Midbrain (tissue), 1 donor: ENCODE data around the gene NBPF19.
"Not testable (repeated sequence)": the region's sequence is repeated elsewhere in the genome, so short reads cannot be mapped to it uniquely, and the experiment has no call there.

Experiments used
- DNase-seq: peaks from one replicate; lab custom pipeline; 2025; lab: John Stamatoyannopoulos, UW

NBPF19 gene, protein sequence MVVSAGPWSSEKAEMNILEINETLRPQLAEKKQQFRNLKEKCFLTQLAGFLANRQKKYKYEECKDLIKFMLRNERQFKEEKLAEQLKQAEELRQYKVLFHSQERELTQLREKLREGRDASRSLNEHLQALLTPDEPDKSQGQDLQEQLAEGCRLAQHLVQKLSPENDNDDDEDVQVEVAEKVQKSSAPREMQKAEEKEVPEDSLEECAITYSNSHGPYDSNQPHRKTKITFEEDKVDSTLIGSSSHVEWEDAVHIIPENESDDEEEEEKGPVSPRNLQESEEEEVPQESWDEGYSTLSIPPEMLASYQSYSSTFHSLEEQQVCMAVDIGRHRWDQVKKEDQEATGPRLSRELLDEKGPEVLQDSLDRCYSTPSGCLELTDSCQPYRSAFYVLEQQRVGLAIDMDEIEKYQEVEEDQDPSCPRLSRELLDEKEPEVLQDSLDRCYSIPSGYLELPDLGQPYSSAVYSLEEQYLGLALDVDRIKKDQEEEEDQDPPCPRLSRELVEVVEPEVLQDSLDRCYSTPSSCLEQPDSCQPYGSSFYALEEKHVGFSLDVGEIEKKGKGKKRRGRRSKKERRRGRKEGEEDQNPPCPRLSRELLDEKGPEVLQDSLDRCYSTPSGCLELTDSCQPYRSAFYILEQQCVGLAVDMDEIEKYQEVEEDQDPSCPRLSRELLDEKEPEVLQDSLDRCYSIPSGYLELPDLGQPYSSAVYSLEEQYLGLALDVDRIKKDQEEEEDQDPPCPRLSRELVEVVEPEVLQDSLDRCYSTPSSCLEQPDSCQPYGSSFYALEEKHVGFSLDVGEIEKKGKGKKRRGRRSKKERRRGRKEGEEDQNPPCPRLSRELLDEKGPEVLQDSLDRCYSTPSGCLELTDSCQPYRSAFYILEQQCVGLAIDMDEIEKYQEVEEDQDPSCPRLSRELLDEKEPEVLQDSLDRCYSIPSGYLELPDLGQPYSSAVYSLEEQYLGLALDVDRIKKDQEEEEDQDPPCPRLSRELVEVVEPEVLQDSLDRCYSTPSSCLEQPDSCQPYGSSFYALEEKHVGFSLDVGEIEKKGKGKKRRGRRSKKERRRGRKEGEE (N-terminal part only)

DNA sequence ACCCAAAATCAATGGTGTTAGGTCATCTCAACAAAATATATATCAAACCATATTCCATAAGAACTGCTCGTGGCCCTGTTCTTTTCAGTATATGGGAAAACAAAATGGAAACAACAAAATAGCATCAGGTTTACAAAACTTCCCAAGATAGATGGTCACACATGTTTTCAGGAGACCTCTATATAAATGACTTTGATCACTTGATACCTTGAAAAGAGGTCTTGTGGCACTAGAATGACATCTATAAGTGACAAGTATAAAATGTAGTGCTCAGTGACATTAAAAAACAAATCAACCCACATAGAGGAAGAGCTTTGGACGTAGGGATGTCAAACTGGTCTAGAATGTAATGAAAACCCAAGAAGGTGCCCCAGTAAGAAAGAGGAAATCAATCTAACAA is at the start of gene NBPF19:
TSS of gene NBPF19 (plus strand) at position 301 of the 400 bp plus-strand sequence. CDS start 888 bp downstream, outside the sequence.
- not testable (repeated sequence) for DNase-seq

- not testable (repeated sequence) for DNase-seq
These were observed 46.5 kb upstream of the NBPF19 start for GRCh38 chr1:149428317-149428716.

DNA sequence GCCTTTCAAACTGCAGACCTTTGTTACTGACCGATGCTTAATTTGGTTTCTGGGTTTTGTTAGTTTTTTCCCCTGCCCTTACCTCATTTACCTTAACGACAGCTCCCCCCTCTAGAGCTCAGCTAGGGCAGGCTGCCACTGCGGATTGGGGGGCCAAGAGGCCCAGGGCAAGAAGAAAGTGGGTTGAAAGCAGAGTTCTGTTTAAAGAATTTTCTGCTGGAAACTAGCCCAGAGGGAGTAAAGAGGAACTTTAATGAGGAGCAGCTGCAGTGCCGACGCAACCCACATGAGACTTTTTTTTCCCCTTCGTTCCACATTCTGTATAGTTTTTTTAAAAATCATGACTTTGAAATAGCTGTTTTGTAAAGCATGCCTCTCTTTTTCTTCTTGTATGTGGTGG is 29.4 kb upstream of the NBPF19 start:
- peak; percentile 13 for DNase-seq

- not testable (repeated sequence) for DNase-seq
These were observed 22.6 kb upstream of the NBPF19 start for GRCh38 chr1:149452196-149452595.

GRCh38 chr1:149452652-149453051 is 22.2 kb upstream of the NBPF19 start:
- not testable (repeated sequence) for DNase-seq

- not testable (repeated sequence) for DNase-seq
These were observed 83.5 kb downstream of the NBPF19 start for GRCh38 chr1:149558350-149558825.

GRCh38 chr1:149561806-149562205 is 87.0 kb downstream of the NBPF19 start:
- DNase-seq = not testable (repeated sequence)

DNA sequence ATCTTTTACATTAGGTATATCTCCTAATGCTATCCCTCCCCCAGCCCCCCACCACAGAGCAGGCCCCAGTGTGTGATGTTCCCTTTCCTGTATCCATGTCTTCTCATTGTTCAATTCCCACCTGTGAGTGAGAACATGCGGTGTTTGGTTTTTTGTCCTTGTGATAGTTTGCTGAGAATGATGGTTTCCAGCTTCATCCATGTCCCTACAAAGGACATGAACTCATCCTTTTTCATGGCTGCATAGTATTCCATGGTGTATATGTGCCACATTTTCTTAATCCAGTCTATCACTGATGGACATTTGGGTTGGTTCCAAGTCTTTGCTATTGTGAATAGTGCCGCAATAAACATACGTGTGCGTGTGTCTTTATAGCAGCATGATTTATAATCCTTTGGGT is 90.6 kb downstream of the NBPF19 start:
- not testable (repeated sequence) for DNase-seq

DNA sequence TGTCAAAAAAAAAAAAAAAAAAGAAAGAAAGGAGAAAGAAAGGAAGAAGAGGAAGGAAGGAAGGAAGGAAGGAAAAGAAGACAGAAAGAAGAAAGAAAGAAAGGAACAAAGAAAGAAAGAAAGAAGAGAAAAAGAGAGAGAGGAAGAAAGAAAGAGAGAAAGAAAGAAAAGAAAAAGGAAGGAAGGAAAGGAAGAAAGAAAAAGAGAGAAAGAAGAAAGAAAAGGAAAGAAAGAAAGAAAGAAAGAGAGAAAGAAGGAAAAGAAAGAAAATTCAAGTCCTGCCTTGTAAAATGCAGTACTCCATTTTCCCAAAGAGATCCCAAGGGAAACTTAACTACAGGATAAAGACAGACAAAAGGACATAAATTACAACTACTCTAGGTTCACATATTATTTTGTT is 97.9 kb downstream of the NBPF19 start:
- DNase-seq = not testable (repeated sequence)

- DNase-seq = not testable (repeated sequence)
These were observed 110.7 kb downstream of the NBPF19 start for GRCh38 chr1:149585592-149585991.
